Measurements from ENCODE around the gene FSCN2.

The FSCN2 gene

GRCh38 chr17:81491761-81492160 is 36.4 kb upstream of the FSCN2 start:
- no peak for DNase-seq (ENCODE audit: low read depth)
- TF ChIP-seq CTCF (IDR thresholded peaks at IDR 0.05; ENCODE audit: control insufficient read depth, insufficient read depth, low read depth, low read length, missing control alignments), result no peak
- H3K4me3 ChIP-seq (ENCODE audit: control insufficient read depth, low read depth, low read length), result no peak overlapping the region

- no peak for DNase-seq (ENCODE audit: low read depth)
- no peak overlapping the region for H3K4me3 ChIP-seq (ENCODE audit: control insufficient read depth, low read depth, low read length)
- TF ChIP-seq CTCF (IDR thresholded peaks at IDR 0.05; ENCODE audit: control insufficient read depth, insufficient read depth, low read depth, low read length, missing control alignments), result no peak
These were observed 36.0 kb upstream of the FSCN2 start for GRCh38 chr17:81492202-81492601.

- DNase-seq (ENCODE audit: low read depth), result no peak
- no peak overlapping the region for H3K4me3 ChIP-seq (ENCODE audit: control insufficient read depth, low read depth, low read length)
These were observed 35.5 kb upstream of the FSCN2 start for GRCh38 chr17:81492706-81493105.

GRCh38 chr17:81493198-81494038 is 34.8 kb upstream of the FSCN2 start:
- TF ChIP-seq CTCF (IDR thresholded peaks at IDR 0.05; ENCODE audit: control insufficient read depth, insufficient read depth, low read depth, low read length, missing control alignments), result no peak
- no peak overlapping the region for H3K4me3 ChIP-seq (ENCODE audit: control insufficient read depth, low read depth, low read length)
- DNase-seq (ENCODE audit: low read depth), result no peak

More at GRCh38 chr17:81492706-81493105, 35.5 kb upstream of the FSCN2 start:
- TF ChIP-seq CTCF (IDR thresholded peaks at IDR 0.05; ENCODE audit: control insufficient read depth, insufficient read depth, low read depth, low read length, missing control alignments), result no peak

GRCh38 chr17:81494626-81495377 is 33.4 kb upstream of the FSCN2 start:
- TF ChIP-seq CTCF (IDR thresholded peaks at IDR 0.05; ENCODE audit: control insufficient read depth, insufficient read depth, low read depth, low read length, missing control alignments), result no peak
- DNase-seq (ENCODE audit: low read depth), result no peak
- no peak overlapping the region for H3K4me3 ChIP-seq (ENCODE audit: control insufficient read depth, low read depth, low read length)

- DNase-seq (ENCODE audit: low read depth), result no peak
- H3K4me3 ChIP-seq (ENCODE audit: control insufficient read depth, low read depth, low read length), result no peak overlapping the region
- no peak for TF ChIP-seq CTCF (IDR thresholded peaks at IDR 0.05; ENCODE audit: control insufficient read depth, insufficient read depth, low read depth, low read length, missing control alignments)
These were observed 29.1 kb upstream of the FSCN2 start for GRCh38 chr17:81498953-81499600.

All from AG09309 (cell line).